GM23338 (cell line): ENCODE measurements around the gene PLG.

Source experiments
- EZH2 ChIP-seq: fragments of 200-600 bp; sonication (generic); IDR thresholded peaks from one replicate; pipeline ENCODE4 v1.8.0; 2017; ENCODE audit warnings: antibody characterized with exemption, mild to moderate bottlenecking, low read depth; ENCODE audit not compliant: unreplicated experiment
- EZH2phosphoT487 ChIP-seq: fragments of 200-600 bp; sonication (generic); IDR thresholded peaks from one replicate; pipeline ENCODE4 v1.8.1; 2018; ENCODE audit warnings: antibody characterized with exemption; ENCODE audit not compliant: unreplicated experiment
- POLR2AphosphoS5 ChIP-seq: IDR thresholded peaks from 2 replicates; pipeline ENCODE4 v1.6.1; 2016; ENCODE audit warnings: antibody characterized with exemption, low read depth
- TF ChIP-seq, protein P1 (sequence below), 2 experiments: fragments of 200-600 bp in 1 of 2; sonication (generic) in 1 of 2; conservative IDR thresholded peaks; 2 replicates each; pipeline versions ENCODE4 v1.5.1 to v1.6.1; 2016 to 2017; ENCODE audit warnings: antibody characterized with exemption in 2 of 2, low read depth in 2 of 2, mild to moderate bottlenecking in 2 of 2, moderate library complexity in 1 of 2
- TF ChIP-seq, protein P2 (sequence below): IDR thresholded peaks from 2 replicates; pipeline ENCODE4 v1.6.1; 2016; ENCODE audit warnings: antibody characterized with exemption
- TF ChIP-seq, protein P3 (sequence below): IDR thresholded peaks from one replicate; pipeline ENCODE4 v1.6.1; 2018; ENCODE audit warnings: antibody characterized with exemption; ENCODE audit not compliant: unreplicated experiment

DNA sequence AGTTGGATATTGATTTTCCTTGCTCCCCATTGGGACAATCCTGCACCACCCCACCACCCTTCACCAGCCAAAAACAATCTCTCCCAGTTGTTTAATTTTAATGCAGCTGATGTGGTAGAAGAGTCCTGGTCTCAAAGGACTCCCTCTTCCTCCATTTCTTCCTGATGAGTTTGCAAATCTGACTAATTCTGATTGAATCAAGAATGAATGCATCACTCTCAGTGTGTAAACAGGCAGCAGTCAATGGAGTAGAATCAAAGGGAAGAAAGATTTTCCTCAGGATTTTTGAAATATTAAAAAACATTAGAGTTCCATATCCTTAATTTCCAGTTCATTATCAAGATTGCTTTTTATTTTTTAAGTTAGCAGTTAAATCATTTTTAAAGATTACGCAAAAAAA lies 54.0 kb downstream of the PLG start:
- TF ChIP-seq, protein P1, sequence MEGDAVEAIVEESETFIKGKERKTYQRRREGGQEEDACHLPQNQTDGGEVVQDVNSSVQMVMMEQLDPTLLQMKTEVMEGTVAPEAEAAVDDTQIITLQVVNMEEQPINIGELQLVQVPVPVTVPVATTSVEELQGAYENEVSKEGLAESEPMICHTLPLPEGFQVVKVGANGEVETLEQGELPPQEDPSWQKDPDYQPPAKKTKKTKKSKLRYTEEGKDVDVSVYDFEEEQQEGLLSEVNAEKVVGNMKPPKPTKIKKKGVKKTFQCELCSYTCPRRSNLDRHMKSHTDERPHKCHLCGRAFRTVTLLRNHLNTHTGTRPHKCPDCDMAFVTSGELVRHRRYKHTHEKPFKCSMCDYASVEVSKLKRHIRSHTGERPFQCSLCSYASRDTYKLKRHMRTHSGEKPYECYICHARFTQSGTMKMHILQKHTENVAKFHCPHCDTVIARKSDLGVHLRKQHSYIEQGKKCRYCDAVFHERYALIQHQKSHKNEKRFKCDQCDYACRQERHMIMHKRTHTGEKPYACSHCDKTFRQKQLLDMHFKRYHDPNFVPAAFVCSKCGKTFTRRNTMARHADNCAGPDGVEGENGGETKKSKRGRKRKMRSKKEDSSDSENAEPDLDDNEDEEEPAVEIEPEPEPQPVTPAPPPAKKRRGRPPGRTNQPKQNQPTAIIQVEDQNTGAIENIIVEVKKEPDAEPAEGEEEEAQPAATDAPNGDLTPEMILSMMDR (conservative IDR thresholded peaks at IDR 0.05; ENCODE audit: low read depth in 2 of 2) = no peak
- TF ChIP-seq, protein P2, sequence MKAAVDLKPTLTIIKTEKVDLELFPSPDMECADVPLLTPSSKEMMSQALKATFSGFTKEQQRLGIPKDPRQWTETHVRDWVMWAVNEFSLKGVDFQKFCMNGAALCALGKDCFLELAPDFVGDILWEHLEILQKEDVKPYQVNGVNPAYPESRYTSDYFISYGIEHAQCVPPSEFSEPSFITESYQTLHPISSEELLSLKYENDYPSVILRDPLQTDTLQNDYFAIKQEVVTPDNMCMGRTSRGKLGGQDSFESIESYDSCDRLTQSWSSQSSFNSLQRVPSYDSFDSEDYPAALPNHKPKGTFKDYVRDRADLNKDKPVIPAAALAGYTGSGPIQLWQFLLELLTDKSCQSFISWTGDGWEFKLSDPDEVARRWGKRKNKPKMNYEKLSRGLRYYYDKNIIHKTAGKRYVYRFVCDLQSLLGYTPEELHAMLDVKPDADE = no peak
- TF ChIP-seq, protein P3, sequence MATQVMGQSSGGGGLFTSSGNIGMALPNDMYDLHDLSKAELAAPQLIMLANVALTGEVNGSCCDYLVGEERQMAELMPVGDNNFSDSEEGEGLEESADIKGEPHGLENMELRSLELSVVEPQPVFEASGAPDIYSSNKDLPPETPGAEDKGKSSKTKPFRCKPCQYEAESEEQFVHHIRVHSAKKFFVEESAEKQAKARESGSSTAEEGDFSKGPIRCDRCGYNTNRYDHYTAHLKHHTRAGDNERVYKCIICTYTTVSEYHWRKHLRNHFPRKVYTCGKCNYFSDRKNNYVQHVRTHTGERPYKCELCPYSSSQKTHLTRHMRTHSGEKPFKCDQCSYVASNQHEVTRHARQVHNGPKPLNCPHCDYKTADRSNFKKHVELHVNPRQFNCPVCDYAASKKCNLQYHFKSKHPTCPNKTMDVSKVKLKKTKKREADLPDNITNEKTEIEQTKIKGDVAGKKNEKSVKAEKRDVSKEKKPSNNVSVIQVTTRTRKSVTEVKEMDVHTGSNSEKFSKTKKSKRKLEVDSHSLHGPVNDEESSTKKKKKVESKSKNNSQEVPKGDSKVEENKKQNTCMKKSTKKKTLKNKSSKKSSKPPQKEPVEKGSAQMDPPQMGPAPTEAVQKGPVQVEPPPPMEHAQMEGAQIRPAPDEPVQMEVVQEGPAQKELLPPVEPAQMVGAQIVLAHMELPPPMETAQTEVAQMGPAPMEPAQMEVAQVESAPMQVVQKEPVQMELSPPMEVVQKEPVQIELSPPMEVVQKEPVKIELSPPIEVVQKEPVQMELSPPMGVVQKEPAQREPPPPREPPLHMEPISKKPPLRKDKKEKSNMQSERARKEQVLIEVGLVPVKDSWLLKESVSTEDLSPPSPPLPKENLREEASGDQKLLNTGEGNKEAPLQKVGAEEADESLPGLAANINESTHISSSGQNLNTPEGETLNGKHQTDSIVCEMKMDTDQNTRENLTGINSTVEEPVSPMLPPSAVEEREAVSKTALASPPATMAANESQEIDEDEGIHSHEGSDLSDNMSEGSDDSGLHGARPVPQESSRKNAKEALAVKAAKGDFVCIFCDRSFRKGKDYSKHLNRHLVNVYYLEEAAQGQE = no peak
- TF ChIP-seq POLR2AphosphoS5 (no peak), EZH2 (no peak), EZH2phosphoT487 (no peak)
